ENCODE data around the gene MEAK7. TPM values are rescaled to one million over a fixed set of nuclear protein-coding genes. Genes with fewer than 3 reads are reported as not detected.

MEAK7 gene
- total and polyA plus RNA-seq, 2 of the 8 experiments (the other 6 are each of a cell fraction or from before 2014, with no cell fraction given): 9.6 to 19.6 TPM

GRCh38 chr16:84507011-84507982, 2.8 kb upstream of the MEAK7 start (continued):
- no peak for TF ChIP-seq BRCA1 (IDR thresholded peaks at IDR 0.05; ENCODE audit: low read depth, low read length)
